ENCODE results near the gene TNNC1.

The TNNC1 gene

GRCh38 chr3:52402101-52402521 is 51.7 kb downstream of the TNNC1 start:
- TF ChIP-seq, protein P1, sequence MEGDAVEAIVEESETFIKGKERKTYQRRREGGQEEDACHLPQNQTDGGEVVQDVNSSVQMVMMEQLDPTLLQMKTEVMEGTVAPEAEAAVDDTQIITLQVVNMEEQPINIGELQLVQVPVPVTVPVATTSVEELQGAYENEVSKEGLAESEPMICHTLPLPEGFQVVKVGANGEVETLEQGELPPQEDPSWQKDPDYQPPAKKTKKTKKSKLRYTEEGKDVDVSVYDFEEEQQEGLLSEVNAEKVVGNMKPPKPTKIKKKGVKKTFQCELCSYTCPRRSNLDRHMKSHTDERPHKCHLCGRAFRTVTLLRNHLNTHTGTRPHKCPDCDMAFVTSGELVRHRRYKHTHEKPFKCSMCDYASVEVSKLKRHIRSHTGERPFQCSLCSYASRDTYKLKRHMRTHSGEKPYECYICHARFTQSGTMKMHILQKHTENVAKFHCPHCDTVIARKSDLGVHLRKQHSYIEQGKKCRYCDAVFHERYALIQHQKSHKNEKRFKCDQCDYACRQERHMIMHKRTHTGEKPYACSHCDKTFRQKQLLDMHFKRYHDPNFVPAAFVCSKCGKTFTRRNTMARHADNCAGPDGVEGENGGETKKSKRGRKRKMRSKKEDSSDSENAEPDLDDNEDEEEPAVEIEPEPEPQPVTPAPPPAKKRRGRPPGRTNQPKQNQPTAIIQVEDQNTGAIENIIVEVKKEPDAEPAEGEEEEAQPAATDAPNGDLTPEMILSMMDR (IDR thresholded peaks at IDR 0.05; ENCODE audit: low read depth, low read length) = no peak
- in situ Hi-C loops (cut with HindIII; ENCODE audit: low sequenced_read_pairs) = no loop called here
- H3K4me3 ChIP-seq (ENCODE audit: low read depth, low read length) = no peak overlapping the region
- DNase-seq (ENCODE audit: low read depth, low spot score) = no peak

- H3K4me3 ChIP-seq (ENCODE audit: low read depth, low read length) = no peak overlapping the region
- in situ Hi-C loops (cut with HindIII; ENCODE audit: low sequenced_read_pairs) = no loop called here
- DNase-seq (ENCODE audit: low read depth, low spot score) = no peak
- TF ChIP-seq, protein P1 (IDR thresholded peaks at IDR 0.05; ENCODE audit: low read depth, low read length) = no peak
Measured at GRCh38 chr3:52401551-52401950, 52.3 kb downstream of the TNNC1 start.
